ENCODE data around the gene ING5.

DNA sequence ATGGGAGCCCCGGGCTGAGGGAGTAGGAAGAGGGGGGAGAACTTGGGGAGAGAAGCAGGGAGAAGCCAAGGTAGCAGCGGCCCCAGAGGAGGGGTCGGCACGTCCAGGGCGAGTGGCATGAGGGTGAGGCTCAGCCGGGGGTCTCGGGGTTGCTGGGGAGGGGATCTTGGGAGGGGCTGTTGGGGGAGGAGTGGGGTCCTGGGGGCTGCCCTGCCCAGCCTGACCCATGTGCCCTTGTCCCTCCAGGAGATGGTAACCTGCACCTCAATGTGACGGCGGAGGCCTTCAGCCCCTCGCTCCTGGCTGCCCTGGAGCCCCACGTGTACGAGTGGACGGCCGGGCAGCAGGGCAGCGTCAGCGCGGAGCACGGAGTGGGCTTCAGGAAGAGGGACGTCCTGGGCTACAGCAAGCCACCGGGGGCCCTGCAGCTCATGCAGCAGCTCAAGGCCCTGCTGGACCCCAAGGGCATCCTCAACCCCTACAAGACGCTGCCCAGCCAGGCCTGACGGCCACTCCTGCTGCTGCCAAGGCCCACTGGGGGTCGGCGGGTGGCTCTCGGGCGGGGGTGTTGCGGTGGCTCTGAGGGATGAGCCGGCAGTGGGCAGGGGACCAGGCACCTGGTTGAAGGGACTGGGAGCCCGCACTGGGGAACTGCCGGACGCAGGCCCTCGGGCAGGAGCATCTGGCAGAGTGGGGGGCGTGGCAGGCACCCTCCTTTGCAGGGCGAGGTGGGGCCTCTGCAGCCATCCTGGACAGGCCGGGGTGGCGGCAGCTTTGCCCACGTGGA lies 65.8 kb downstream of the ING5 start:
- TF ChIP-seq POLR2AphosphoS5 (IDR thresholded peaks at IDR 0.05; ENCODE audit: insufficient read depth, low read depth, low read length) (no peak), EZH2 (IDR thresholded peaks at IDR 0.05; ENCODE audit: borderline replicate concordance, low read depth, low read length, severe bottlenecking) (no peak)
- TF ChIP-seq, protein P1, sequence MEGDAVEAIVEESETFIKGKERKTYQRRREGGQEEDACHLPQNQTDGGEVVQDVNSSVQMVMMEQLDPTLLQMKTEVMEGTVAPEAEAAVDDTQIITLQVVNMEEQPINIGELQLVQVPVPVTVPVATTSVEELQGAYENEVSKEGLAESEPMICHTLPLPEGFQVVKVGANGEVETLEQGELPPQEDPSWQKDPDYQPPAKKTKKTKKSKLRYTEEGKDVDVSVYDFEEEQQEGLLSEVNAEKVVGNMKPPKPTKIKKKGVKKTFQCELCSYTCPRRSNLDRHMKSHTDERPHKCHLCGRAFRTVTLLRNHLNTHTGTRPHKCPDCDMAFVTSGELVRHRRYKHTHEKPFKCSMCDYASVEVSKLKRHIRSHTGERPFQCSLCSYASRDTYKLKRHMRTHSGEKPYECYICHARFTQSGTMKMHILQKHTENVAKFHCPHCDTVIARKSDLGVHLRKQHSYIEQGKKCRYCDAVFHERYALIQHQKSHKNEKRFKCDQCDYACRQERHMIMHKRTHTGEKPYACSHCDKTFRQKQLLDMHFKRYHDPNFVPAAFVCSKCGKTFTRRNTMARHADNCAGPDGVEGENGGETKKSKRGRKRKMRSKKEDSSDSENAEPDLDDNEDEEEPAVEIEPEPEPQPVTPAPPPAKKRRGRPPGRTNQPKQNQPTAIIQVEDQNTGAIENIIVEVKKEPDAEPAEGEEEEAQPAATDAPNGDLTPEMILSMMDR (IDR thresholded peaks at IDR 0.05; ENCODE audit: extremely low read depth in 1 of 2, insufficient read depth in 1 of 2, low read depth in 1 of 2, low read length in 2 of 2) = no peak

Data from endothelial cell of umbilical vein (primary cell).